Measurements from ENCODE around the gene GAL3ST2.

Gene GAL3ST2

DNA sequence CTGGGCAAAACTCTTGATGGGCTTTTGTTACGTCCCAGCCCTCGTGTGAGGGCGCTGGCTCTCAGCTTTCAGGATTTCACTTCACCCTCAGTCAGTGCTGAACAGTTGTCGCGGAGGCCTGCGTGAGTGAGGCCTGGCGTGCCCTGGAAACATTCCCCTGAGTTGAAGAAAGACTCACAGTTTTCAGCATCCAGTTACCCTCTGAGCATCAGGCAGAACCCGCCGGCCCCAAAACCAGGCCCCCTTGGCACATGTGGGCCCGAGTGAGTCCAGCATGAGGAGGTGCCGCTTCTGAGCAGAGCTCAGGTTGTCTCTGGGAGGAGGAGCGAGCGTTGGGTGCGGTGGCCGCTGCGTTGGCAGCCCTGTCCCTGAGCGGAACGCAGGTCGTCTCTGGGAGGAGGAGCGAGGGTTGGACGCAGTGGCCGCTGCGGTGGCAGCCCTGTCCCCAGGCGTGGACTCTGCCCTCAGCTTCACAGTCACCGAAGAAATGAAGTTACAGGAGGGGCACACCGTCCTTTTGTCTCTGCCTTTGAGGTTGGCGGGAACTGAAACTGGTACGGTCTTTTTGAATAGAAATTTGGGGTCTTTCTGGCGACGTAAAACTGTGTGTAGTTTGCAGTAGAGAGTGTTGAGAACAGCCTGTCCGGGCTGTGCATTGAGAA is 32.2 kb downstream of the GAL3ST2 start, which contains the start of gene NEU4:
Gene NEU4, plus strand, starts transcription at position 473 of the 662 bp plus-strand sequence. CDS start 5,292 bp downstream, outside the sequence.
- no peak within 1 kb of the TSS for H2AFZ ChIP-seq (ENCODE audit: low read depth)
- no peak within 1 kb of the TSS for H3K9ac ChIP-seq
- no peaks in the 10 kb centered on the region for H4K20me1 ChIP-seq (ENCODE audit: insufficient read depth)
- no peaks in the 10 kb centered on the region for H3K36me3 ChIP-seq (ENCODE audit: insufficient read depth)
- no peak within 1 kb of the TSS for H3K4me2 ChIP-seq
- H3K4me3 ChIP-seq (IDR thresholded peaks at IDR 0.05; ENCODE audit: insufficient read depth, low read depth, low read length): no peak within 1 kb of the TSS
- H3K4me1 ChIP-seq (ENCODE audit: low read depth, poor library complexity, severe bottlenecking): no peaks in the 10 kb centered on the region
- peaks cover 34% of the 10 kb centered on the region for H3K27me3 ChIP-seq (ENCODE audit: insufficient read depth, low read depth)
- TF ChIP-seq, protein P1, sequence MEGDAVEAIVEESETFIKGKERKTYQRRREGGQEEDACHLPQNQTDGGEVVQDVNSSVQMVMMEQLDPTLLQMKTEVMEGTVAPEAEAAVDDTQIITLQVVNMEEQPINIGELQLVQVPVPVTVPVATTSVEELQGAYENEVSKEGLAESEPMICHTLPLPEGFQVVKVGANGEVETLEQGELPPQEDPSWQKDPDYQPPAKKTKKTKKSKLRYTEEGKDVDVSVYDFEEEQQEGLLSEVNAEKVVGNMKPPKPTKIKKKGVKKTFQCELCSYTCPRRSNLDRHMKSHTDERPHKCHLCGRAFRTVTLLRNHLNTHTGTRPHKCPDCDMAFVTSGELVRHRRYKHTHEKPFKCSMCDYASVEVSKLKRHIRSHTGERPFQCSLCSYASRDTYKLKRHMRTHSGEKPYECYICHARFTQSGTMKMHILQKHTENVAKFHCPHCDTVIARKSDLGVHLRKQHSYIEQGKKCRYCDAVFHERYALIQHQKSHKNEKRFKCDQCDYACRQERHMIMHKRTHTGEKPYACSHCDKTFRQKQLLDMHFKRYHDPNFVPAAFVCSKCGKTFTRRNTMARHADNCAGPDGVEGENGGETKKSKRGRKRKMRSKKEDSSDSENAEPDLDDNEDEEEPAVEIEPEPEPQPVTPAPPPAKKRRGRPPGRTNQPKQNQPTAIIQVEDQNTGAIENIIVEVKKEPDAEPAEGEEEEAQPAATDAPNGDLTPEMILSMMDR (conservative IDR thresholded peaks at IDR 0.05; ENCODE audit: low read depth, low read length): no peak
- H3K79me2 ChIP-seq (ENCODE audit: insufficient read depth, low read depth): no peaks in the 10 kb centered on the region
- H3K27ac ChIP-seq: no peak within 1 kb of the TSS

DNA sequence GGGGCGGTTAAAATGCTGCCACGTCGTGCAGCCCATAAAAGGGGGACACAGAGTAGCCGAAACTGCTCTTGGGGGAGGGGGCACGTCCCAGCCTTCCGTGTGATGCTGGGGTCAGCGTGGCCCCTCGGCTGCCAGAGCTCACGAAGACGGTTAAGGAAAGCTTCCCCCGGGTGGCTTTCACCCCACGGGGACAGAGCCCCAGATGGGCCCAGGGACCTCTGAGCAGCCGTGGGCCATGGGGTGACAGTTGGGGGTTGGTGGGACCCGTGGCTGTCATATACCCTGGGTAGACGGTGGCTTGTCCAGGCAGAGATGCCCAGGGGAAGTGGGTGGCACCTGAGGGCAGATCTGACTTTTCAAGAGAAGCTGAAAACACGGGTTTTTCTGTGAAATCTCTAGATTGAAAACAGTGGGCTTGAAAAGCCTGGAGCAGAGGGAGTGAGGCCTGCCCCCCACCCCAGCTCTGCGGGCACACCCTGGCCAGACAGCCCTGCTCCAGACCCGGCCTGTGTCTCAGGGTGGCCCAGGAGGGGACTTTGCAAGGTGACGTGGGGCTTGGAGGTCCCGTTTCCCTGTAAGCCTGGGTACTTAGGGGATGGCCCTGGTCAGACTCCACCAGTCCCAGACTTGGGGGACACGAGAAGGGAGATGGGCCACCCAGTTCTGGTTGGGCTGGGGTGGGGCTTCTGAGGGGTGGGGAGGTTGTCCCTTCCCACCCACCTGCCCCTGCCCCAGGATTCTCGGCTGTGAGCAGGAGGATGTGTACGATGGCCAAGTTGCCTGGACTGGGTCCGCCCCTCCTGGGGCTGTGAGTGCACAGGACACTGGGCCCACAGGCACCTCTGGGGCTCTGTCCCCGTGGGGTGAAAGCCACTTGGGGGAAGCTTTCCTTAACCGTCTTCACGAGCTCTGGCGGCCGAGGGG is 33.0 kb downstream of the GAL3ST2 start:
- H3K79me2 ChIP-seq (ENCODE audit: insufficient read depth, low read depth): no peaks in the 10 kb centered on the region
- H3K4me1 ChIP-seq (ENCODE audit: low read depth, poor library complexity, severe bottlenecking): no peaks in the 10 kb centered on the region
- H3K36me3 ChIP-seq (ENCODE audit: insufficient read depth): no peaks in the 10 kb centered on the region
- no peaks in the 10 kb centered on the region for H4K20me1 ChIP-seq (ENCODE audit: insufficient read depth)
- TF ChIP-seq, protein P1 (conservative IDR thresholded peaks at IDR 0.05; ENCODE audit: low read depth, low read length): no peak
- peaks cover 34% of the 10 kb centered on the region for H3K27me3 ChIP-seq (ENCODE audit: insufficient read depth, low read depth)
- no peak overlapping the region for H2AFZ ChIP-seq (ENCODE audit: low read depth)
- no peak overlapping the region for H3K4me2 ChIP-seq
- H3K9ac ChIP-seq: no peak overlapping the region
- H3K4me3 ChIP-seq (IDR thresholded peaks at IDR 0.05; ENCODE audit: insufficient read depth, low read depth, low read length): no peak overlapping the region
- no peak overlapping the region for H3K27ac ChIP-seq

DNA sequence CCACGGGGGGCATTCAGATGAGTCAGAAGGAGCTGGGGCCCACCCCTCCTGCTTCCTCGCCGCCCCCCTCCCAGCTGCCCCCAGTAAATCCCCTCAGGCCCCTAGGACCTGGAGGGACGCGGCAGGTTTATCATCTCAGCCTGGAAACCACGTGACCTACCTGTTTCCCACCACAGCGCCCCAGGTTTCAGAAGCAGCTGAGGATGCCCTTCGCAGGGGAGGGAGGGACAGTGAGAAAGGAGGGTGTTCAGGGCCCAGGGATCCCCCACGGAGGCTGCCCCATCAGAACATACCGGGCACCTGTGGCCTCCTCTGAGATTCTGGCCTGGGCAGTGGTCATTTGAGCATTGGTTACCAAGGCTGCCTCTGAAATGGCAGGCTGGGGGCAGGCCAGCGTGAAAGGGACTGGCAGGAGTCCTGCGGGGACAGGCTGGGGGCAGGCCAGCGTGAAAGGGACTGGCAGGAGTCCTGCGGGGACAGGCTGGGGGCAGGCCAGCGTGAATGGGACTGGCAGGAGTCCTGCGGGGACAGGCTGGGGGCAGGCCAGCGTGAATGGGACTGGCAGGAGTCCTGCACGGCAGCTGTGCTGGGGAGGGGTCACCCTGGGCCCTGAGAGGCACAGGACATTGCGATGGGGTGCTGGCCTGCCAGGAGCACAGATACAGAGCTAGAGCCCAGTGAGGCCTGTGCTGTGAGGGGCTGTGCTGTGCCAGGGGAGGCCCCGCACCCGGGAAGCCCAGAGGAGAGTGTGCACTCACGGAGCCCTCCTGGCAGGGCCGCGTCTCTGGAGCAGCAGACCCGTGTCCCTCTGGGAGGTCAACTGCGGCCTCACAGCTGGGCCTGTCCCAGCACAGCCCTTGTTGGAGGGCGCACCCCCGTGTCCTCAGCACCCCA is 33.9 kb downstream of the GAL3ST2 start:
- H3K79me2 ChIP-seq (ENCODE audit: insufficient read depth, low read depth): no peaks in the 10 kb centered on the region
- no peak overlapping the region for H3K9ac ChIP-seq
- H3K4me3 ChIP-seq (IDR thresholded peaks at IDR 0.05; ENCODE audit: insufficient read depth, low read depth, low read length): no peak overlapping the region
- H3K27ac ChIP-seq: no peak overlapping the region
- TF ChIP-seq, protein P1 (conservative IDR thresholded peaks at IDR 0.05; ENCODE audit: low read depth, low read length): no peak
- no peaks in the 10 kb centered on the region for H4K20me1 ChIP-seq (ENCODE audit: insufficient read depth)
- H3K27me3 ChIP-seq (ENCODE audit: insufficient read depth, low read depth): peaks cover 39% of the 10 kb centered on the region
- H3K4me2 ChIP-seq: no peak overlapping the region
- H3K4me1 ChIP-seq (ENCODE audit: low read depth, poor library complexity, severe bottlenecking): no peaks in the 10 kb centered on the region
- no peak overlapping the region for H2AFZ ChIP-seq (ENCODE audit: low read depth)
- H3K36me3 ChIP-seq (ENCODE audit: insufficient read depth): no peaks in the 10 kb centered on the region
